Gastroesophageal sphincter (tissue), 4 donors: ENCODE results near the gene MET. TPM values are rescaled to one million over a fixed set of nuclear protein-coding genes. Genes with fewer than 3 reads are reported as not detected.

Experiments used
- ATAC-seq: fragments of 150-250 bp; one replicate; pipeline ENCODE4 v1.9.1; 2016; ENCODE audit warnings: mild to moderate bottlenecking, moderate library complexity
- H3K27ac ChIP-seq, 4 donors: fragments of 200-600 bp; sonication (generic) in 3 of 4; 1 replicate in 3 of 4; 2 replicates in 1 of 4; pipeline ENCODE4 v1.5.1; 2016 to 2019
- H3K27me3 ChIP-seq: fragments of 200-600 bp; sonication (generic); one replicate; pipeline ENCODE4 v1.5.1; 2019
- H3K36me3 ChIP-seq, 2 donors: fragments of 200-600 bp; sonication (generic); one replicate each; pipeline ENCODE4 v1.5.1; 2019; ENCODE audit warnings: control low read depth in 1 of 2
- H3K4me1 ChIP-seq, 3 donors: fragments of 200-600 bp; sonication (generic); 1 replicate in 2 of 3; 2 replicates in 1 of 3; pipeline ENCODE4 v1.5.1; 2016 to 2019; ENCODE audit warnings: control low read depth in 2 of 3
- H3K4me3 ChIP-seq, 2 donors: fragments of 200-600 bp; sonication (generic); one replicate each; pipeline ENCODE4 v1.5.1; 2019; ENCODE audit warnings: mild to moderate bottlenecking in 1 of 2, moderate library complexity in 1 of 2
- H3K9me3 ChIP-seq, 3 donors: fragments of 200-600 bp; sonication (generic); one replicate each; pipeline ENCODE4 v1.5.1; 2017 to 2019; ENCODE audit warnings: control low read depth in 2 of 3
- CTCF ChIP-seq, 4 experiments: fragments of 200-600 bp in 2 of 4; fragments of 450-650 bp in 2 of 4; sonication (generic) in 1 of 4; IDR thresholded peaks; one replicate each; pipeline ENCODE4 v1.5.1; 2017 to 2019; ENCODE audit warnings: antibody characterized with exemption in 4 of 4, mild to moderate bottlenecking in 2 of 4, moderate library complexity in 2 of 4
- EP300 ChIP-seq: sonication (generic); formaldehyde crosslinking; IDR thresholded peaks from one replicate; pipeline ENCODE4 v1.6.1; 2017; ENCODE audit warnings: antibody characterized with exemption, mild to moderate bottlenecking
- POLR2A ChIP-seq, 2 donors: fragments of 450-650 bp; IDR thresholded peaks; one replicate each; pipeline ENCODE4 v1.6.1; 2017; ENCODE audit warnings: antibody characterized with exemption in 2 of 2, mild to moderate bottlenecking in 2 of 2, moderate library complexity in 1 of 2
- POLR2AphosphoS5 ChIP-seq: sonication (generic); formaldehyde crosslinking; IDR thresholded peaks from one replicate; pipeline ENCODE4 v1.6.1; 2017; ENCODE audit warnings: antibody characterized with exemption
- WGBS, 2 donors: methylation state at CpG; one replicate each; pipeline ENCODE4 v1.1.5; 2018; ENCODE audit warnings: low coverage in 1 of 2; 5-methylcytosine and 5-hydroxymethylcytosine counted together
- total RNA-seq, 4 donors: library from RNA; depleted of rRNA; stranded (reverse); fragments of >200 nt; gene quantifications; one replicate each; pipeline ENCODE4 v1.1.0, GENCODE V29; 2016

MET gene
- total RNA-seq, 4 donors from 2014 or later: 5.8 to 27.2 (median 21.3) TPM

GRCh38 chr7:116724560-116725231, 52.7 kb downstream of the MET start:
- Histone ChIP-seq H3K4me1 (peaks cover 0 to 13% (median 0%) of the 10 kb centered on the region in 3 donors), H3K27me3 (no peaks in the 10 kb centered on the region), H3K27ac (no peak overlapping the region), H3K4me3 (no peak overlapping the region), H3K36me3 (no peaks in the 10 kb centered on the region), H3K9me3 (no peaks in the 10 kb centered on the region)
- 80 to 98% methylated on average over 1 to 5 of the region's 5 CpGs for WGBS, 2 donors
- no peak for TF ChIP-seq EP300
- no peak for TF ChIP-seq POLR2AphosphoS5
- TF ChIP-seq POLR2A (IDR thresholded peaks at IDR 0.05): no peak
- TF ChIP-seq CTCF (IDR thresholded peaks at IDR 0.05): no peak
- no peak for ATAC-seq

DNA sequence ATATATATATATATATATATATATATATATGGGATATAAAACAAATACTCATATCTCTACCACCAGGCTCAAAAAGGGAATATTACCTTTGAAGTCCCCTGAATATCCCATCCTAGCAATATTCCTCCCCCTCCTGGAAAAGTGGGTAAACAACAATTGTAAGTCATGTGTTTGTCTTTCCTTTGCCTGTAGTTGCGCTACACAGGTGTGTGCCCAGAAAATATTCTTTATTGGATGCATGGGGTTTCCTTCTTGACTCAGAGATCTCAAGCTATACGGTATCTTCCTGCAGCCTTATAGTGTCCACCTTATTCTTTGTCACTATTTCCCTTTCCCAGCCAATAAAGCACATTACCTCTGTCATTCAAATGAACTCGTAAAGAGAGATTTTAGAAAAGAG, 54.2 kb downstream of the MET start:
- H3K36me3 ChIP-seq: no peaks in the 10 kb centered on the region
- no peaks in the 10 kb centered on the region for H3K27me3 ChIP-seq
- no peaks in the 10 kb centered on the region for H3K9me3 ChIP-seq
- no peak overlapping the region for H3K4me3 ChIP-seq
- WGBS, 2 donors: 85 to 90% methylated on average over 3 of the region's 3 CpGs
- H3K27ac ChIP-seq: no peak overlapping the region
- ATAC-seq: no peak
- peaks cover 0 to 13% (median 0%) of the 10 kb centered on the region in 3 donors for H3K4me1 ChIP-seq
- TF ChIP-seq POLR2AphosphoS5: no peak

DNA sequence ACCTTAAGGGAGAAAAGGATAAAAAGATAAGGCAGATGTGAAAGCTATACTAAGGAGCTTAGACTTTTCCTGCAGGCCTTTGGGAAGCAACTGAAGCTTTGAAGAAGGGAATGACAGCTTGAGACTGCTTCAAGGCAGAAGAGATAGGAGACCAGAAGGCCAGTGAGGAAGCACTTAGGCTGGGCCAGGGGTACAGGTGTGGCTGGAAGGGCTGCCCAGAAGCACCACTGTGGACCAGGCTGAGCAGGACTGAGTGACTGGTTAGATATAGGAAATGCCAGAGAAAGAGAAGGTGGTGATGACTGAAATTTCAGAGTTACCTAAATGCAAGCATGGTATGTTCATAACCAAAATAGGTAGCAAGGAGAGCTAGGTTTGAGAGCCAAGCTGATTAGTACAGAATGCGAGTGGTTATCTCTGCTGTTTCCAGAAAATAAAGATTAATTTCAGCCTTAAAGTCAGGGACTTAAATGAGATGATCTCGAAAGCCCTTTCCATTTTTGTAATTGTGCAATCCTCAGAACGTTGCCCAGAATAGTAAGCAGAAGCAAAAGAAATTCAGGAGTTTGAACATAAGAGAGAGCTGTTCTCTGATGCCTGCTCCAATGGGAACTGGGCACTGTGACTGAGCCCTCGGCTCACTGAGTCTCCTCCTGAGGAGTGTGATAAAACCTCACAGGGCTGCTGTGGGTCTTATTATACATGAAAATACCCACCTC, 54.9 kb downstream of the MET start:
- TF ChIP-seq POLR2A (IDR thresholded peaks at IDR 0.05): no peak
- Histone ChIP-seq H3K9me3 (no peaks in the 10 kb centered on the region), H3K4me1 (peaks cover 0 to 13% (median 0%) of the 10 kb centered on the region in 3 donors), H3K27me3 (no peaks in the 10 kb centered on the region), H3K27ac (no peak overlapping the region), H3K36me3 (no peaks in the 10 kb centered on the region), H3K4me3 (no peak overlapping the region)
- 29 to 90% methylated on average over 2 to 4 of the region's 4 CpGs for WGBS, 2 donors
- no peak for ATAC-seq

DNA sequence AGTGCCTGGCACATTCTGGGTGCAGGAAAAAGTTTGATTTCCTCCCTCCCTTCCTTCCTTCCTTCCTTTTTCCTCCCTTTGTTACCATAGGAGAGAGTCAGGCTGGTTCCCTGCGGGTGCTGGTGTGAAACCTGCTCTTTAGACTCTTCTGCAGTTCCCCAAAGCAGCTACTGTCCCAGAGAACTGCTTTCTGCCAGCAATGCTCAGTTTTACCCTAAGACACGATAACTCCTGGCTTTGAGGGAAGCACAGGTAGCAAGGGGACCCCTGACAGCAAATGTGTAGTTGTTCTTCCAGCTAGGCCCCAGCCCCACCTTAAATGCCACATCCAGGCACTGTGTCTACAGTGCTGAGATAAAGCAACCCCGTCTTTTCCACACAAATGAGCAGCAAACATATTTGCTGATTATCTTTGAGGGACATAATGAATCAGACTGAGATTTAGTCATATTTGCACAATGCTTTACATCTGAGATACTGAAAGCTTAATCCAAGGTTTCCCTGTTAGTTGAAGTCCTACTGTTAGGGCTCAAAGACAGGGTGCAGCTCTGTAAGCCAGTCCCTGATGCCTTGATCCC, 55.5 kb downstream of the MET start:
- TF ChIP-seq EP300 (no peak), POLR2A (IDR thresholded peaks at IDR 0.05) (no peak), CTCF (IDR thresholded peaks at IDR 0.05) (no peak), POLR2AphosphoS5 (no peak)
- H3K9me3 ChIP-seq: no peaks in the 10 kb centered on the region
- H3K36me3 ChIP-seq: no peaks in the 10 kb centered on the region
- WGBS, 2 donors: 70 to 100% methylated on average over 2 of the region's 3 CpGs
- H3K27ac ChIP-seq: no peak overlapping the region
- no peak overlapping the region for H3K4me3 ChIP-seq
- ATAC-seq: no peak
- peaks cover 0 to 13% (median 0%) of the 10 kb centered on the region in 3 donors for H3K4me1 ChIP-seq
- no peaks in the 10 kb centered on the region for H3K27me3 ChIP-seq

- H3K4me1 ChIP-seq: peaks cover 0 to 13% (median 0%) of the 10 kb centered on the region in 3 donors
- no peaks in the 10 kb centered on the region for H3K27me3 ChIP-seq
- WGBS, 2 donors: 100% methylated on average over 1 of the region's 1 CpG; no CpG with 5 or more reads in 1 of the 2 donors
- H3K9me3 ChIP-seq: no peaks in the 10 kb centered on the region
- no peak overlapping the region for H3K27ac ChIP-seq
- no peak for TF ChIP-seq EP300
- no peak for TF ChIP-seq POLR2AphosphoS5
- no peak for TF ChIP-seq POLR2A (IDR thresholded peaks at IDR 0.05)
- no peak for TF ChIP-seq CTCF (IDR thresholded peaks at IDR 0.05)
- no peak for ATAC-seq
- H3K36me3 ChIP-seq: no peaks in the 10 kb centered on the region
- no peak overlapping the region for H3K4me3 ChIP-seq
These were observed 56.4 kb downstream of the MET start for GRCh38 chr7:116728413-116728812.
